Breast epithelium (tissue), 3 donors: ENCODE measurements around the gene CDH13.

ENCODE experiments used
- CTCF ChIP-seq, 3 donors: fragments of 450-650 bp; IDR thresholded peaks; one replicate each; pipeline ENCODE4 v1.5.1; 2016 to 2017; ENCODE audit warnings: antibody characterized with exemption in 3 of 3, mild to moderate bottlenecking in 3 of 3, moderate library complexity in 3 of 3
- POLR2A ChIP-seq: fragments of 450-650 bp; IDR thresholded peaks from one replicate; pipeline ENCODE4 v1.6.1; 2016; ENCODE audit warnings: antibody characterized with exemption, mild to moderate bottlenecking, moderate library complexity
- POLR2AphosphoS5 ChIP-seq, 3 donors: sonication (generic); formaldehyde crosslinking; IDR thresholded peaks; one replicate each; pipeline ENCODE4 v1.6.1; 2017; ENCODE audit warnings: antibody characterized with exemption in 3 of 3

GRCh38 chr16:82761858-82762257, 135.1 kb downstream of the CDH13 start:
- TF ChIP-seq POLR2A = no peak
- no peak for TF ChIP-seq CTCF (IDR thresholded peaks at IDR 0.05)
- TF ChIP-seq POLR2AphosphoS5 (IDR thresholded peaks at IDR 0.05) = no peak
